Chondrocyte (in vitro differentiated cells): Measurements from ENCODE around the gene MED14. TPM values are rescaled to one million over a fixed set of nuclear protein-coding genes. Genes with fewer than 3 reads are reported as not detected.
"Not testable (repeated sequence)": the region's sequence is repeated elsewhere in the genome, so short reads cannot be mapped to it uniquely, and the experiment has no call there.

Experiments
- DNase-seq: peaks from one replicate; pipeline ENCODE4 v3.0.0; 2021; ENCODE audit warnings: mixed read lengths, low spot score
- H3K27ac Mint-ChIP-seq: one replicate; pipeline ENCODE4 v1.8.0; 2021; ENCODE audit warnings: mild to moderate bottlenecking, moderate library complexity, mixed read lengths; ENCODE audit not compliant: unreplicated experiment
- H3K27me3 Mint-ChIP-seq: 2 replicates; pipeline ENCODE4 v1.8.0; 2021; ENCODE audit warnings: low read depth, mixed read lengths
- H3K36me3 Mint-ChIP-seq: 2 replicates; pipeline ENCODE4 v1.8.0; 2021; ENCODE audit warnings: low read depth, mixed read lengths
- H3K4me1 Mint-ChIP-seq: 2 replicates; pipeline ENCODE4 v1.8.0; 2021; ENCODE audit warnings: low read depth, mild to moderate bottlenecking, mixed read lengths
- H3K4me3 Mint-ChIP-seq: one replicate; pipeline ENCODE4 v1.8.0; 2021; ENCODE audit warnings: mild to moderate bottlenecking, moderate library complexity, mixed read lengths; ENCODE audit not compliant: unreplicated experiment
- H3K9me3 Mint-ChIP-seq: 2 replicates; pipeline ENCODE4 v1.8.0; 2021; ENCODE audit warnings: low read depth, mixed read lengths
- CTCF ChIP-seq: fragments of 200-600 bp; sonication (generic); IDR thresholded peaks from 2 replicates; pipeline ENCODE4 v1.5.0; 2021; ENCODE audit warnings: antibody characterized with exemption, mild to moderate bottlenecking, moderate library complexity
- long read RNA-seq: library from polyadenylated mRNA; stranded (forward); transcript quantifications from one replicate; pipeline ENCODE4 v2.0.0, GENCODE V29; 2021
- total RNA-seq: library from RNA; stranded (reverse); gene quantifications from 3 replicates; pipeline ENCODE4 v1.2.1, GENCODE V29; 2021

MED14 gene
- total RNA-seq, result 53.0 to 69.3 TPM (median 62.9 TPM) in 3 replicates
- long read RNA-seq, full-length matches to known transcripts, result 17 of 33 reads
- long read RNA-seq, partial matches to known transcripts, result 3 of 33 reads
- long read RNA-seq, other reads (novel, unspliced or antisense), result 13 of 33 reads

- peak within 1 kb of the TSS; percentile 91 for H3K4me3 Mint-ChIP-seq
- H3K36me3 Mint-ChIP-seq, result no peaks in the 10 kb centered on the region
- peak; percentile 75 for TF ChIP-seq CTCF
- no peaks in the 10 kb centered on the region for H3K9me3 Mint-ChIP-seq
- H3K4me1 Mint-ChIP-seq, result peaks cover 46% of the 10 kb centered on the region
- peak within 1 kb of the TSS; percentile 99 for H3K27ac Mint-ChIP-seq
- DNase-seq, result no peak
- no peaks in the 10 kb centered on the region for H3K27me3 Mint-ChIP-seq
Observed at GRCh38 chrX:40735325-40736169, at the start of gene MED14. MED14 (minus strand) TSS chrX:40735542; CDS start chrX:40735412, 130 bp downstream.

- Mint-ChIP-seq H3K4me3 (no peak overlapping the region), H3K27ac (peak overlapping the region; percentile 4), H3K4me1 (peaks cover 28% of the 10 kb centered on the region), H3K9me3 (peaks cover 16% of the 10 kb centered on the region), H3K36me3 (no peaks in the 10 kb centered on the region), H3K27me3 (no peaks in the 10 kb centered on the region)
- DNase-seq, result no peak
- TF ChIP-seq CTCF, result no peak
Observed at GRCh38 chrX:40784516-40785151, 49.3 kb upstream of the MED14 start.

GRCh38 chrX:40782644-40783259 is 47.4 kb upstream of the MED14 start:
- not testable (repeated sequence) for H3K4me3 Mint-ChIP-seq, H3K36me3 Mint-ChIP-seq, DNase-seq, H3K27me3 Mint-ChIP-seq, H3K27ac Mint-ChIP-seq
- Mint-ChIP-seq H3K4me1 (peaks cover 46% of the 10 kb centered on the region), H3K9me3 (peaks cover 11% of the 10 kb centered on the region)

GRCh38 chrX:40780951-40781350 is 45.6 kb upstream of the MED14 start:
- DNase-seq, result no peak

GRCh38 chrX:40780082-40780481 is 44.7 kb upstream of the MED14 start:
- Mint-ChIP-seq H3K9me3 (peaks cover 5% of the 10 kb centered on the region), H3K4me1 (peaks cover 51% of the 10 kb centered on the region), H3K36me3 (no peaks in the 10 kb centered on the region), H3K27me3 (no peaks in the 10 kb centered on the region), H3K4me3 (no peak overlapping the region), H3K27ac (peak overlapping the region; percentile 23)
- no peak for TF ChIP-seq CTCF
- no peak for DNase-seq

More at GRCh38 chrX:40780951-40781350, 45.6 kb upstream of the MED14 start:
- TF ChIP-seq CTCF, result no peak
- Mint-ChIP-seq H3K27me3 (no peaks in the 10 kb centered on the region), H3K4me1 (peaks cover 50% of the 10 kb centered on the region), H3K27ac (no peak overlapping the region), H3K9me3 (peaks cover 5% of the 10 kb centered on the region), H3K36me3 (no peaks in the 10 kb centered on the region), H3K4me3 (no peak overlapping the region)
